ENCODE results near the gene TP53AIP1. TPM values are rescaled to one million over a fixed set of nuclear protein-coding genes. Genes with fewer than 3 reads are reported as not detected.

Gene TP53AIP1
- total and polyA plus RNA-seq, 5 donors from 2014 or later = not detected

DNA sequence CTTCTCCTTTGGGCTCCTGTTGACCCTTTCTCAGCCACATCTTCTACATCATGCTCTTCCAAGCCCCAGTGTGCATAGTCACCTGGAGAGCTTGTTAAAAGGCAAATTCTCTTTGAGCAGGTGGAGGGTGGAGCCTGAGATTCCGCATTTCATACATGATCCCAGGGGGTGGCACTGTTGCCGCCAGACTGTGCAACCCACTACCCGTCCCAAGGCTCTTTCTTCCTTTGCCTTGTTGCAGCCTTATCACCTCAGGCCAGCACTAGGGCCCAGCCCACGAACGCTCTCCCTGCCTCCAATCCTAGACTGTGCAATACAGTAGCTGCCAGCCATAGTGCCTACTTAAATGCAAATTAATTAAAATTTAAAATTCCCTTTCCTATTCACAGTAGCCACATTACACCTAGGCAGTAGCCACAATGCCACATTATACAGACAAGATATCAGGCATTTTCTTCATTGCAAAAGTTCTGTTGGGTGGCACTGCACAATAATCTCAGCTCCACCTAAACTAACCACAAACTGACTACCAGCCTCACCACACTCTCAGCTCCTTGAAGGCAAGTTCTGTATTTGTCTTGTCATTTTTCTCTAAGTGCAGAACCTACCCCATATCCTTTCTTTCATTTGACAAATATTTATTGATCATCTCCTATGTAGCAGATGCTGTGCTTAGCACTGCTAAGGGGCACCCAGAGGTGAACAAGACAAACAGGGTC, 56.1 kb downstream of the TP53AIP1 start:
- Mint-ChIP-seq H3K9me3 (no peaks in the 10 kb centered on the region), H3K36me3 (peaks cover 5% of the 10 kb centered on the region), H3K4me3 (no peak overlapping the region), H3K27ac (no peak overlapping the region), H3K4me1 (peaks cover 0 to 10% (median 6%) of the 10 kb centered on the region in 4 donors), H3K27me3 (peaks cover 71% of the 10 kb centered on the region)
- DNase-seq (peak in 1 of 3 donors; percentile 19), ATAC-seq (ENCODE audit: low read depth in 2 of 2) (peak in 1 of 2 donors; percentile 32)
- Histone ChIP-seq H3K9me3 (ENCODE audit: control insufficient read depth in 2 of 2, low read length in 2 of 2) (no peaks in the 10 kb centered on the region), H3K27ac (ENCODE audit: insufficient read depth, low read length, poor library complexity, severe bottlenecking) (no peak overlapping the region), H3K4me3 (ENCODE audit: low read depth, low read length) (no peak overlapping the region), H3K4me1 (ENCODE audit: control insufficient read depth, insufficient read depth, low read length, poor library complexity, severe bottlenecking) (peaks cover 9% of the 10 kb centered on the region), H3K27me3 (ENCODE audit: control insufficient read depth, insufficient read depth, low read length) (peaks cover 30% of the 10 kb centered on the region), H3K36me3 (ENCODE audit: control insufficient read depth, insufficient read depth, low read length) (no peaks in the 10 kb centered on the region)

Other genes starting within 250 kb of the TP53AIP1 start
- gene FLI1, start 248.8 kb downstream of the TP53AIP1 start, total RNA-seq = 119 TPM
- gene FLI1, start 248.8 kb downstream of the TP53AIP1 start, polyA plus RNA-seq = 10 to 100 TPM; 58.0 to 72.6 (median 65.5) TPM
- gene KCNJ1, start 75.6 kb downstream of the TP53AIP1 start, total RNA-seq = not detected
- under 1 TPM in 1 of 4 donors, not detected in 3; 0.39 TPM for gene KCNJ1, start 75.6 kb downstream of the TP53AIP1 start, polyA plus RNA-seq
- not detected for gene KCNJ5, start 51.5 kb downstream of the TP53AIP1 start, total RNA-seq
- gene KCNJ5, start 51.5 kb downstream of the TP53AIP1 start, polyA plus RNA-seq = not detected
- 1.1 TPM for gene ARHGAP32, start 249.5 kb upstream of the TP53AIP1 start, total RNA-seq
- gene ARHGAP32, start 249.5 kb upstream of the TP53AIP1 start, polyA plus RNA-seq = 1 to 10 TPM in 2 of 4 donors, under 1 TPM in 2; 0.76 to 4.6 (median 2.1) TPM

Measured in CD4-positive, CD25-positive, alpha-beta regulatory T cell (primary cell).